HG02938 (cell line): ENCODE data around the gene MAP4K3.
A peak's percentile ranks its signal among the peaks of the same experiment; 100 is the strongest.
"Not testable (repeated sequence)": the region's sequence is repeated elsewhere in the genome, so short reads cannot be mapped to it uniquely, and the experiment has no call there.

ENCODE experiments used
- ATAC-seq: cut with Tn5 transposase; IDR thresholded peaks from one replicate; pipeline ENCODE4 v1.9.1; 2021; ENCODE audit warnings: mild to moderate bottlenecking, moderate library complexity; ENCODE audit not compliant: unreplicated experiment

The MAP4K3 gene

GRCh38 chr2:39411181-39411944 is 25.7 kb downstream of the MAP4K3 start:
- ATAC-seq: no peak

- no peak for ATAC-seq
These were observed 27.2 kb downstream of the MAP4K3 start for GRCh38 chr2:39409697-39410389.

- ATAC-seq: peak; percentile 63
These were observed 28.5 kb downstream of the MAP4K3 start for GRCh38 chr2:39408351-39409136.

GRCh38 chr2:39407516-39408296 is 29.4 kb downstream of the MAP4K3 start:
- ATAC-seq: no peak

GRCh38 chr2:39405364-39405763 is 31.7 kb downstream of the MAP4K3 start:
- ATAC-seq: no peak

GRCh38 chr2:39403311-39403710 is 33.8 kb downstream of the MAP4K3 start:
- ATAC-seq: peak; percentile 57

GRCh38 chr2:39401319-39401718 is 35.8 kb downstream of the MAP4K3 start:
- no peak for ATAC-seq

- ATAC-seq: no peak
These were observed 37.5 kb downstream of the MAP4K3 start for GRCh38 chr2:39399570-39399969.

GRCh38 chr2:39395313-39395712 is 41.8 kb downstream of the MAP4K3 start:
- ATAC-seq: no peak

- no peak for ATAC-seq
These were observed 42.5 kb downstream of the MAP4K3 start for GRCh38 chr2:39394516-39394961.

GRCh38 chr2:39392672-39393071 is 44.4 kb downstream of the MAP4K3 start:
- ATAC-seq: no peak

- no peak for ATAC-seq
These were observed 46.9 kb downstream of the MAP4K3 start for GRCh38 chr2:39390216-39390615.

- ATAC-seq: no peak
These were observed 51.0 kb downstream of the MAP4K3 start for GRCh38 chr2:39386064-39386463.

GRCh38 chr2:39385172-39385571 is 51.9 kb downstream of the MAP4K3 start:
- ATAC-seq: no peak

- not testable (repeated sequence) for ATAC-seq
These were observed 53.0 kb downstream of the MAP4K3 start for GRCh38 chr2:39384071-39384470.

GRCh38 chr2:39383146-39383545 is 53.9 kb downstream of the MAP4K3 start:
- ATAC-seq: no peak

- ATAC-seq: no peak
These were observed 55.4 kb downstream of the MAP4K3 start for GRCh38 chr2:39381653-39382052.

GRCh38 chr2:39380525-39381150 is 56.4 kb downstream of the MAP4K3 start:
- ATAC-seq: no peak

GRCh38 chr2:39379643-39380524 is 57.2 kb downstream of the MAP4K3 start:
- ATAC-seq: peak; percentile 69
